ENCODE measurements around the gene IWS1. TPM values are rescaled to one million over a fixed set of nuclear protein-coding genes. Genes with fewer than 3 reads are reported as not detected.
"Not testable (repeated sequence)": the region's sequence is repeated elsewhere in the genome, so short reads cannot be mapped to it uniquely, and the experiment has no call there.

The IWS1 gene
- polyA plus RNA-seq, 1 donor = 41.8 TPM

DNA sequence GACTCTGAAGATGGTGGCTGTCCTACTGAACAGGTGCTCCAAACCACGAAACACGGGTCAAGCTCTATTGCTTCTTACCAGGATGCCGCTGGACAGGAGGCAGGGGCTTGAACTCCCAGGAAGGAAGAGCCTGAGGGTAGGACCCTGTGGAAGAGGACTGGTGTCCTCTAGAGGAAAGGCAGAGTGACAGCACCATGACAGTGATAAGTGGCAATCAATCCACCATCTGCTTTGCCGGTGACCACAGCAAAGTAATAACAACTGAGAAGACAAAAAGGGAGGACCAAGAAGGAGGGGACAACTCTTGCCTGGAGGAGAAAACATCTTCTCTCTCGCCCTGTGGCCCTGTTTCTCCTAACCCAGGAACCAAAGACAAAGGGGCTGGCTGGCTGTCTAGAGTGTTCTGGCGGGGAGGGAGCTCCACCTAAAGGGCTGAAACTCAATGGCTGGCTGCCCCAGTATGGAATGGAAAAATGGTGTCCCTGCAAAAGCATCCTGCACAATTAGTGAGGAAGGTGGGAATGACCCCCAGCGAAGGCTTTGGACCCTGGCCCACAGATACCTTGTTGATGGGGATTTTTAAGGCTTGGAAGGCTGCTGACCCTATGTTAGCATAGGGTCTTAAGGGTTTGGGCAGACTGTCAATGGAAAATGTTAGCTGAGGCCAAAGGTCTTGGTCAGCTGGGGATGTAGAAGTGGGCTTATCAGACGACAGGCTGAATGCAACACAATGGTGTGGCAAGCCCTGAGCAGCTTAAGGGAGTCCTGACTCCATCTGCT, 72.7 kb downstream of the IWS1 start:
- no peak for DNase-seq

DNA sequence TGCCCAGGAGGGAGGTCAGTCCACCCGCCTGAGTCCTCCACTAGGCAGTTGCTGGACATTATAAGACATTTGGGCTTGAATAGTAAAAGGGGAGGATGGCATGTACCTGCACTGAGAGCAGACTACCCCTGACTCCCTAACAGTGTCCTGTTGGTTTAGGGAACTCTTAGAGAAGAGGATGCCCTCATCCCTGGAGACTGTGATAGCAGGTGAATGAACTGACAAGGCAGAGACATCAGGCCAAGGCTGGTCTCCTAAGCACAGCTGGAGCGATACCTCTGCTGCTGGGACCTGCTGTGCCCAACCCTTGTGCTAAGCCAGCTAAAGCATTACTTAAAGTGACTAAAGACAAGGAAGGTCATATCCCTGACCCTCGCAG, 73.3 kb downstream of the IWS1 start:
- no peak for DNase-seq

DNA sequence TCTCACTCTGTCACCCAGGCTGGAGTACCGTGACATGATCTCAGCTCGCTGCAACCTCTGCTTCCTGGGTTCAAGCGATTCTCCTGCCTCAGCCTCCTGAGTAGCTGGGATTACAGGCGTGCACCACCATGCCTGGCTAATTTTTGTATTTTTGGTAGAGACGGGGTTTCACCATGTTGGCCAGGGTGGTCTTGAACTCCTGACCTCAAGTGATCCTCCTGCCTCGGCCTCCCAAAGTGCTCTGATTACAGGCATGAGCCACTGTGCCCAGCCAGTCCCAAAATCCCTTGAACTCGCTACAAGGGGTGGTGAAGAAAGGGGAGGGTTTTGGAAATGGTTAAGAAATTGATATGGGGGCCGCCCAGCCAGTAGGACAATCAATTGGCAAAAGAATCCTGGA, 73.9 kb downstream of the IWS1 start:
- DNase-seq = not testable (repeated sequence)

GRCh38 chr2:127451981-127452380, 74.3 kb downstream of the IWS1 start:
- no peak for DNase-seq

DNA sequence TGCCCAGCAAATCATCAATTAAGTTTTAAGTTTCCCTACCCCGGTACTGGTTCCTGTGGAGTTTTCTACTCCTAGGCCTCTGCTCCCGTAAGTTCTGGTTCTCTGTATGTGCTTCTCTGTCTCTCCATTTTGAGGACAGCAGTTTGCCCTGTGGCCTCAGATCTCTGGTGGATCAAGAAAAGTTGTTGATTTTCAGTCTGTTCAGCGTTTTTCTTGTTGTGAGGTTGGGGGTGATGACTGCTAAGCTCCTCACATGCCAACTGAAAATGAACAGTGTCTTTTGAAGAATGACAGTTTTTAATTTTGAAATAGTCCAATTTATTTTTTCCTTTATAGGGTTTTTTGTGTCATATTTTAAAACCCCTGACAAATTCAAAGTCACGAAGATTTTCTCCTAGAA, 76.4 kb downstream of the IWS1 start:
- DNase-seq = no peak

DNA sequence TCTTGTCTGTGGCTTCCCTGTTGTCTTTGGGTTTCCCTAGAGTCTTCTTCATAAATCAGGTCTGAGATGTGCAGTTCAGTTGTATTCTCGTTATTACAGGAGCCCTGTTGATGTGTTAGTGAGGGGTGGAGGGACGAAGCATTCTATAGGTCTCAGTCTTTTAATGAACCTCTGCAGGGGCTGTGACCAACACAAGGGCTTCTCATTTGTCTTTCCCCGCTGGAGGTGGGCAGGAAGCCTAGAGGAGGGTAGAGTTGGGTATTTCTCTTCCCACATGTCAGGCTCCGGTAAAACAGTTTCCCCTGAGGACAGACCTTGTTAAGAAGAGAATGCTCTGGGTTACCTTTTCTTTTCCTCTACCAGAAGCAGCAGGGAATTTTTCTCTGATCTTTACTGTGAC, 76.9 kb downstream of the IWS1 start:
- DNase-seq = no peak

DNA sequence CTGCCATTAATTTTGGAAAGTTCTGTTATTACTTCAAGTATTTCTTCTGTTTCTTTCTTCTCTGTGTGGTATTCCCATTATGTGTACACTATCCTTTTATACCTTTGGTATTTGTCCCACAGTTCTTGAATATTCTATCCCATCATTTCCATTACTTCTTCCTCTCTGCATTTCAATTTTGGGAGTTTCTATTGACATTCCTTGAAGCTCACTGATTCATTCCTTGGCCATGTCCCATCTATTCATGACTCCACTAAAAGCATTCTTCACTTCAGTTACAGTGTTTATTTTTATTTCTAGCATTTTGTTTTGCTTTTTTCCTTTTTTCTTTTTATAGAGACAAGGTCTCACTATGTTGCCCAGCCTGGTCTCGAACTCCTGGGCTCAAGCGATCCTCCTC, 77.8 kb downstream of the IWS1 start:
- DNase-seq = no peak

GRCh38 chr2:127439343-127439742, 86.9 kb downstream of the IWS1 start:
- no peak for DNase-seq

DNA sequence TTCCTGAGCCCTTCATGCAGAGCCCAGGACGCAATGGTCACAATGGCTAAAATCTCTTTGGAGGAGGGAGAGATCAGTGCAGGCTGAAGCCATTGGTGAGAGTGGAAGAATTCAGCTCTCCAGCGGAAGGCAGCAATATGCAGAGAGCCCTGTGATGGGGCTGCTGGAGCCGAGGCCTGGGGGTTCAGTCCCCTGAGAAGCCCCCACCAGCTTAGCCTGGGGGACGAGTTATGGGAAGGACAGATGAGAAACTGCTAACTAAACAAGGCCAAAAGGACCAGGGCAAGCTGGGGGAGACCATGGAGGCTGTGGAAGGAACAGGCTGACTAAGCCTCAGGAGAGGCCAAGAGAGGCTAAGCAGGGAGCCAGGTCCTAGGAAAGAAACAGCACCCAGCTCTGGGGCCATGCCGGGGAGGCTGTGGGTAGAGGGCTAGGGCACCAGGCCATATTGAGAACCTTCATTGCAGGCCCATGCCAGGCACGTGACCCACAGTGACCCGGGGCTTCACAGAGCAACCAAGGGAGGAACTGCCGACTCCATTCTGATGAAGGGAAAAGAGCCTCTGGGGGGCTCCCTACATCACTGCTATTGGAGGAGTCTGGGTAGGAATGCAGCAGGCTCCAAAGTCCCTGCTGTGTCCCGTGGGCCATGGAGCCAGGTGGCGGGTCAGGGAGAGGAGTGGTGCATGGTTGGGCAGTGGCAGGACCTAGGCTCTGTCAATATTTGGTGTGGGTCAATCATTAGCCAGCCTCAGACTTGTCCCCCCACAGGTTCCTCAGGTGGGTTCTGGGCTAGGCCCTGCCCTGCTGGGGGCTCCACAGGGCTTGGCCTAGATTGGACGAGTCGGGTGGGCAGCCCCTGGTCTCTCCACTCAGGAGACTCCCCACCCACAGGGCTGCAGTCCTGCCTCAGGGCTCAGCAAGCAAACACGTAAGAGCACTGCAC, 88.2 kb downstream of the IWS1 start:
- DNase-seq = no peak

GRCh38 chr2:127437056-127437455, 89.2 kb downstream of the IWS1 start:
- no peak for DNase-seq

DNA sequence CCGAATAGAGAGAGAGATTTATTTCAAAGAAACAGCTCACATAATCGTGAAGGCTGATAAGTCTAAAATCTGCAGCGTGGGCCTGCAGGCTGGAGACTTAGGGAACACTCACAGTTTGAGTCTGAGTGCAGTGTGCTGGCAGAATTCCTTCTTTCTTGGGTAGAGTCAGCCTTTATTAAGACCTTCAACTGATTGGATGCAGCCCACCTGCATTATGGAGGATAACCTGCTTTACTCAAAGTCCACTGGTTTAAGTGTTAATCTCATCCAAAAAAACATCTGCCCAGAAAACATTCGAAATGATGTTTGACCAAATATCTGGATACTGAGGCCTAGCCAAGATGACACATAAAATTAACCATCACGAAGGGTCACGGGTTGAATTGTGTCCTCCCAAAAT, 91.8 kb downstream of the IWS1 start:
- DNase-seq = no peak

DNA sequence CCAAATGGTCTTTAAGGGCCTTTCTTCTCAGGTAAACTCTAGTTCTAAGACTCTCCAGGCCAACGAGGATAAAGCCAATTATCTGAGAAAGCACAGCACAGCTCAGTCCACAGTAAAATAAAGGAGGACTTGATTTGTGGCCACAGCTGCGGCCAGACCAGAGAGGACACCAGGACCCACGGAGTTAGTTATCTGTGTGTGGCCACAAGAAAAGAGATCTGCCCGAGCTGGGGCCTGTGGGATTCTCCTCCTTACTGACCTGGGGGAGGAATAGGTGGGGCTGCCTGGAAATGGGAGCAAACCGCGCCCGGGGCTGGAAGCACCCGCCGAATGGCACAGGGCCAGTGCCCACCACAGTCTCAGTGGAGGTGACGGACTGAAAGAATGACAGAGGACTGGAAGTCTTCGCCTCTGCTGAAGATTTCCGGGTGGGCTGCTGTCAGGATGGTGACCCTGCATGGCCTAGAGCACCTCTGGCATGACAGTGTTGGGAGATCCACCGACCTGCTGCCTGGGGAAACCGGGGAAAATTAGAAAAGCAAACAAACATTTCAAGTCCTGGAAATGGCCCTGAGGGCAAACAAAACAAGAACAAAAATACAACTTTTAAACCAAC, 94.8 kb downstream of the IWS1 start:
- no peak for DNase-seq

Other genes starting within 250 kb of the IWS1 start
- 41.8 TPM for gene ERCC3, start 232.3 kb downstream of the IWS1 start, polyA plus RNA-seq (ENCODE audit: insufficient read length)
- 18.9 TPM for gene MAP3K2, start 138.5 kb downstream of the IWS1 start, polyA plus RNA-seq (ENCODE audit: insufficient read length)
- gene PROC, start 108.1 kb downstream of the IWS1 start, polyA plus RNA-seq (ENCODE audit: insufficient read length) = 0.93 TPM
- gene MYO7B, start 9.2 kb upstream of the IWS1 start, polyA plus RNA-seq (ENCODE audit: insufficient read length) = 1.4 TPM
- gene GPR17, start 119.7 kb upstream of the IWS1 start, polyA plus RNA-seq (ENCODE audit: insufficient read length) = 2.9 TPM
- 52.6 TPM for gene LIMS2, start 149.0 kb upstream of the IWS1 start, polyA plus RNA-seq (ENCODE audit: insufficient read length)
- not detected for gene SFT2D3, start 175.0 kb upstream of the IWS1 start, polyA plus RNA-seq (ENCODE audit: insufficient read length)